ENCODE results near the gene C16orf87. TPM values are rescaled to one million over a fixed set of nuclear protein-coding genes. Genes with fewer than 3 reads are reported as not detected.
A peak's percentile ranks its signal among the peaks of the same experiment; 100 is the strongest.

C16orf87 gene
- total and polyA plus RNA-seq, 9 of the 15 experiments (the other 6 are each of a cell fraction or from before 2014, with no cell fraction given) = 7.8 to 16.7 (median 10.5) TPM

DNA sequence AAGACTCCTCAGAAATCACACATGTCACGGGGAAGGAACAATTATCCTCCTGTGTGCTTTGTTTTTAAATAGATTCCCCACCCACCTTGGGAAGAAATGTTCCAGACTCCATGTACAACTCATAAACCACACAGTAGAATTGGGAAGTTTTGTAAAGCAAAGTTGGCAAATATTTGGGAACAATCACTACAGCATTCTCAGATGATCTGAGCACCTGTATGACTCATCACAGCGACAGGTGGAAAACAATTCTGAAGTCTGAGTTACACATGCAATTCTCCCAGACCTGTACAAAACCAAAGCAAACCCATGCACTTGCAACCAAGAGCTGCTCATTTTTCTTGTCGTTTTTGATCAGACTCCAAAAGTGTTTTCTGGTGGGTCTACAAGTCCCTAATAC is 68.4 kb downstream of the C16orf87 start (continued):
- TF ChIP-seq ZNF717 (CRISPR knock-in tag; IDR thresholded peaks at IDR 0.05) = no peak
- TF ChIP-seq CREBBP (IDR thresholded peaks at IDR 0.05; ENCODE audit: low read depth, low read length) = no peak
- TF ChIP-seq, protein P1, sequence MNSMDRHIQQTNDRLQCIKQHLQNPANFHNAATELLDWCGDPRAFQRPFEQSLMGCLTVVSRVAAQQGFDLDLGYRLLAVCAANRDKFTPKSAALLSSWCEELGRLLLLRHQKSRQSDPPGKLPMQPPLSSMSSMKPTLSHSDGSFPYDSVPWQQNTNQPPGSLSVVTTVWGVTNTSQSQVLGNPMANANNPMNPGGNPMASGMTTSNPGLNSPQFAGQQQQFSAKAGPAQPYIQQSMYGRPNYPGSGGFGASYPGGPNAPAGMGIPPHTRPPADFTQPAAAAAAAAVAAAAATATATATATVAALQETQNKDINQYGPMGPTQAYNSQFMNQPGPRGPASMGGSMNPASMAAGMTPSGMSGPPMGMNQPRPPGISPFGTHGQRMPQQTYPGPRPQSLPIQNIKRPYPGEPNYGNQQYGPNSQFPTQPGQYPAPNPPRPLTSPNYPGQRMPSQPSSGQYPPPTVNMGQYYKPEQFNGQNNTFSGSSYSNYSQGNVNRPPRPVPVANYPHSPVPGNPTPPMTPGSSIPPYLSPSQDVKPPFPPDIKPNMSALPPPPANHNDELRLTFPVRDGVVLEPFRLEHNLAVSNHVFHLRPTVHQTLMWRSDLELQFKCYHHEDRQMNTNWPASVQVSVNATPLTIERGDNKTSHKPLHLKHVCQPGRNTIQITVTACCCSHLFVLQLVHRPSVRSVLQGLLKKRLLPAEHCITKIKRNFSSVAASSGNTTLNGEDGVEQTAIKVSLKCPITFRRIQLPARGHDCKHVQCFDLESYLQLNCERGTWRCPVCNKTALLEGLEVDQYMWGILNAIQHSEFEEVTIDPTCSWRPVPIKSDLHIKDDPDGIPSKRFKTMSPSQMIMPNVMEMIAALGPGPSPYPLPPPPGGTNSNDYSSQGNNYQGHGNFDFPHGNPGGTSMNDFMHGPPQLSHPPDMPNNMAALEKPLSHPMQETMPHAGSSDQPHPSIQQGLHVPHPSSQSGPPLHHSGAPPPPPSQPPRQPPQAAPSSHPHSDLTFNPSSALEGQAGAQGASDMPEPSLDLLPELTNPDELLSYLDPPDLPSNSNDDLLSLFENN (IDR thresholded peaks at IDR 0.05; ENCODE audit: low read depth in 2 of 2, low read length in 2 of 2) = no peak
- no peak for TF ChIP-seq SAP30 (IDR thresholded peaks at IDR 0.05; ENCODE audit: borderline replicate concordance, insufficient read depth, low read depth, low read length, poor library complexity, severe bottlenecking)
- TF ChIP-seq ZNF785 (CRISPR knock-in tag; IDR thresholded peaks at IDR 0.05) = no peak
- no peak for TF ChIP-seq ZNF780A (CRISPR knock-in tag; IDR thresholded peaks at IDR 0.05)

- no peak for FAIRE-seq
- Histone ChIP-seq H3K27ac (ENCODE audit: extremely low read depth, low read depth, low read length) (no peak overlapping the region), H3K9me3 (replicated peaks; ENCODE audit: control insufficient read depth, insufficient read depth, low read depth, low read length) (no peaks in the 10 kb centered on the region), H3K36me3 (ENCODE audit: control insufficient read depth, insufficient read depth, low read length) (no peaks in the 10 kb centered on the region), H2AFZ (ENCODE audit: low read depth, low read length) (no peak overlapping the region), H3K27me3 (ENCODE audit: control insufficient read depth in 2 of 2, insufficient read depth in 2 of 2, low read length in 2 of 2) (no peaks in the 10 kb centered on the region), H3K9me1 (ENCODE audit: control insufficient read depth, insufficient read depth, low read length) (no peaks in the 10 kb centered on the region), H4K20me1 (replicated peaks; ENCODE audit: control insufficient read depth, insufficient read depth, low read length) (no peaks in the 10 kb centered on the region), H3K79me2 (ENCODE audit: control insufficient read depth, insufficient read depth, low read length) (no peaks in the 10 kb centered on the region), H3K4me1 (replicated peaks in 1 of 2; ENCODE audit: control insufficient read depth in 2 of 2, insufficient read depth in 2 of 2, low read length in 2 of 2) (peaks cover 8 to 9% of the 10 kb centered on the region in 2 experiments; a peak in 3 of 5 replicates), H3K4me2 (ENCODE audit: insufficient read depth, low read length) (no peak overlapping the region), H3K4me3 (no peak overlapping the region), H3K9ac (ENCODE audit: insufficient read depth in 1 of 2, low read depth in 2 of 2, low read length in 2 of 2) (no peak overlapping the region)
- WGBS (ENCODE audit: insufficient coverage, low coverage, missing lambda C conversion rate) = 38% methylated on average over 4 of the region's 5 CpGs
- no TSS peak for BruUV-seq (replicated peaks)
- peak; percentile 92 for TF ChIP-seq RBM25 (IDR thresholded peaks at IDR 0.05; ENCODE audit: low read depth, low read length, severe bottlenecking)
- TF ChIP-seq ATF6 (CRISPR knock-in tag; IDR thresholded peaks at IDR 0.05) = no peak
- TF ChIP-seq KDM1A (IDR thresholded peaks at IDR 0.05) = 0 out of 4 replicates have a peak, but pooled peaks have one; percentile 11 to 16
- TF ChIP-seq BCOR (IDR thresholded peaks at IDR 0.05) = peak; percentile 78
- no peak for TF ChIP-seq MED1 (CRISPR knock-in tag; IDR thresholded peaks at IDR 0.05; ENCODE audit: borderline replicate concordance)
- ChIA-PET CTCF (ENCODE audit: low intra/inter-chr PET ratio) (no interaction called here), POLR2A (no interaction called here)
- ATAC-seq = no peak
- in situ Hi-C loops (cut with MboI) (no loop called here), intact Hi-C loops (cut with micrococcal nuclease) (no loop called here)
- DNase-seq (ENCODE audit: extremely low read depth in 1 of 4, low spot score in 3 of 4) = no peak
Measured at GRCh38 chr16:46759309-46759708, 71.7 kb downstream of the C16orf87 start.
